Endodermal cell (in vitro differentiated cells): ENCODE data around the gene SPDYE6. TPM values are rescaled to one million over a fixed set of nuclear protein-coding genes. Genes with fewer than 3 reads are reported as not detected.

Source experiments
- DNase-seq: peaks from one replicate; pipeline ENCODE4 v3.0.0-alpha.2; 2017
- H3K27ac ChIP-seq: 2 replicates; pipeline ENCODE4 v1.5.1; 2013; ENCODE audit warnings: mild to moderate bottlenecking, low read depth, low read length, moderate library complexity
- H3K27me3 ChIP-seq: 2 replicates; pipeline ENCODE4 v1.6.1; 2013; ENCODE audit warnings: mild to moderate bottlenecking, low read length, moderate library complexity; ENCODE audit not compliant: insufficient read depth, control insufficient read depth, poor library complexity, severe bottlenecking
- H3K36me3 ChIP-seq: 2 replicates; pipeline ENCODE4 v1.7.0; 2013; ENCODE audit warnings: mild to moderate bottlenecking, low read length, moderate library complexity; ENCODE audit not compliant: control insufficient read depth, insufficient read depth
- H3K4me1 ChIP-seq: one replicate; pipeline ENCODE4 v1.7.0; 2013; ENCODE audit warnings: low read length; ENCODE audit not compliant: control insufficient read depth, insufficient read depth
- H3K4me3 ChIP-seq: 2 replicates; pipeline ENCODE4 v1.5.1; 2013; ENCODE audit warnings: mild to moderate bottlenecking, low read length, moderate library complexity
- H3K9ac ChIP-seq: 2 replicates; pipeline ENCODE4 v1.6.1; 2013; ENCODE audit warnings: mild to moderate bottlenecking, low read length, moderate library complexity; ENCODE audit not compliant: poor library complexity, severe bottlenecking; ENCODE audit errors: extremely low read depth
- H3K9me3 ChIP-seq: 2 replicates; pipeline ENCODE4 v1.6.1; 2013; ENCODE audit warnings: mild to moderate bottlenecking, low read length, moderate library complexity; ENCODE audit not compliant: control insufficient read depth
- H3K27ac Mint-ChIP-seq: 2 replicates; pipeline ENCODE4 v1.8.0; 2020; ENCODE audit warnings: mixed read lengths
- H3K27me3 Mint-ChIP-seq: 2 replicates; pipeline ENCODE4 v1.8.0; 2021; ENCODE audit warnings: mild to moderate bottlenecking, mixed read lengths; ENCODE audit not compliant: insufficient read depth
- H3K36me3 Mint-ChIP-seq: 2 replicates; pipeline ENCODE4 v1.8.0; 2020; ENCODE audit warnings: low read depth, mixed read lengths
- H3K4me1 Mint-ChIP-seq: 2 replicates; pipeline ENCODE4 v1.8.0; 2020; ENCODE audit warnings: mixed read lengths
- H3K4me3 Mint-ChIP-seq: 2 replicates; pipeline ENCODE4 v1.8.0; 2020; ENCODE audit warnings: mild to moderate bottlenecking, moderate library complexity, mixed read lengths
- H3K9me3 Mint-ChIP-seq: 2 replicates; pipeline ENCODE4 v1.8.0; 2020; ENCODE audit warnings: mild to moderate bottlenecking, mixed read lengths
- CTCF ChIP-seq: fragments of 200-600 bp; sonication (generic); conservative IDR thresholded peaks from 2 replicates; pipeline ENCODE4 v1.5.0; 2021; ENCODE audit warnings: antibody characterized with exemption, mild to moderate bottlenecking
- WGBS, 2 experiments: methylation state at CpG; one replicate each; pipeline versions ENCODE4 v1.1.5 to v1.1.7; 2013; ENCODE audit warnings: missing lambda C conversion rate in 2 of 2, mixed read lengths in 1 of 2; ENCODE audit not compliant: insufficient coverage in 1 of 2, insufficient read length in 1 of 2; 5-methylcytosine and 5-hydroxymethylcytosine counted together
- total RNA-seq, 2 donors: library from RNA; stranded (reverse); fragmentation: NEBNext Ultra II Directional in 1 of 2; extraction: Animal tissue kit (Norgen Biotek cat#: 25700) in 1 of 2; gene quantifications; 2 replicates in 1 of 2; 3 replicates in 1 of 2; pipeline ENCODE4 v1.2.1, GENCODE V29; 2021

SPDYE6 gene
- total RNA-seq, 2 donors from 2014 or later = not detected

GRCh38 chr7:102306916-102307677 is 49.1 kb downstream of the SPDYE6 start:
- WGBS, 2 experiments = 50 to 64% methylated on average over 14 to 17 of the region's 17 CpGs
- Mint-ChIP-seq H3K4me1 (peaks cover 9% of the 10 kb centered on the region), H3K9me3 (no peaks in the 10 kb centered on the region), H3K4me3 (no peak overlapping the region), H3K36me3 (no peaks in the 10 kb centered on the region), H3K27ac (no peak overlapping the region), H3K27me3 (no peaks in the 10 kb centered on the region)
- TF ChIP-seq CTCF = no peak
- Histone ChIP-seq H3K27me3 (no peaks in the 10 kb centered on the region), H3K4me3 (no peak overlapping the region), H3K9me3 (no peaks in the 10 kb centered on the region), H3K36me3 (no peaks in the 10 kb centered on the region), H3K9ac (no peak overlapping the region), H3K27ac (no peak overlapping the region), H3K4me1 (no peaks in the 10 kb centered on the region)
- DNase-seq = peak; percentile 84

GRCh38 chr7:102305414-102306268 is 50.6 kb downstream of the SPDYE6 start:
- Mint-ChIP-seq H3K27ac (no peak overlapping the region), H3K4me1 (peaks cover 7% of the 10 kb centered on the region), H3K4me3 (no peak overlapping the region), H3K9me3 (no peaks in the 10 kb centered on the region), H3K36me3 (no peaks in the 10 kb centered on the region), H3K27me3 (peaks cover 8% of the 10 kb centered on the region)
- TF ChIP-seq CTCF = no peak
- WGBS, 2 experiments = 93 to 98% methylated on average over 13 to 17 of the region's 17 CpGs
- H3K4me1 ChIP-seq = no peaks in the 10 kb centered on the region
- H3K27ac ChIP-seq = no peak overlapping the region
- H3K27me3 ChIP-seq = no peaks in the 10 kb centered on the region
- DNase-seq = no peak
- H3K4me3 ChIP-seq = no peak overlapping the region
- no peaks in the 10 kb centered on the region for H3K9me3 ChIP-seq
- H3K36me3 ChIP-seq = no peaks in the 10 kb centered on the region
- H3K9ac ChIP-seq = no peak overlapping the region

GRCh38 chr7:102304668-102305067 is 51.6 kb downstream of the SPDYE6 start:
- 76 to 92% methylated on average over 9 to 11 of the region's 11 CpGs for WGBS, 2 experiments
- H3K27me3 ChIP-seq = no peaks in the 10 kb centered on the region
- H3K9ac ChIP-seq = no peak overlapping the region
- no peaks in the 10 kb centered on the region for H3K9me3 ChIP-seq
- no peak for DNase-seq
- H3K4me1 ChIP-seq = no peaks in the 10 kb centered on the region
- H3K27ac ChIP-seq = peak overlapping the region; percentile 24
- Mint-ChIP-seq H3K27me3 (peaks cover 15% of the 10 kb centered on the region), H3K27ac (no peak overlapping the region), H3K36me3 (no peaks in the 10 kb centered on the region), H3K4me3 (no peak overlapping the region), H3K4me1 (peaks cover 4% of the 10 kb centered on the region), H3K9me3 (no peaks in the 10 kb centered on the region)
- H3K4me3 ChIP-seq = no peak overlapping the region
- no peak for TF ChIP-seq CTCF
- H3K36me3 ChIP-seq = no peaks in the 10 kb centered on the region
